ENCODE data around the gene NDUFA3. TPM values are rescaled to one million over a fixed set of nuclear protein-coding genes. Genes with fewer than 3 reads are reported as not detected.

The NDUFA3 gene
- total RNA-seq, 2 experiments from 2014 or later = 86.3 to 92.4 TPM

GRCh38 chr19:54127688-54128440 lies 25.2 kb downstream of the NDUFA3 start:
- H3K36me3 ChIP-seq (ENCODE audit: insufficient read depth, low read length) = peaks cover 75% of the 10 kb centered on the region
- CTCF ChIA-PET (ENCODE audit: unreplicated experiment) = no interaction called here
- no peaks in the 10 kb centered on the region for H3K4me1 ChIP-seq (ENCODE audit: insufficient read depth, low read length, poor library complexity, severe bottlenecking)

GRCh38 chr19:54128441-54128725 lies 25.7 kb downstream of the NDUFA3 start:
- intact Hi-C loops (cut with micrococcal nuclease; ENCODE audit: unreplicated experiment) = no loop called here

More at GRCh38 chr19:54127688-54128440, 25.2 kb downstream of the NDUFA3 start:
- intact Hi-C loops (cut with micrococcal nuclease; ENCODE audit: unreplicated experiment) = no loop called here
- Histone ChIP-seq H3K9me3 (ENCODE audit: low read length) (no peaks in the 10 kb centered on the region), H3K9me2 (ENCODE audit: insufficient read depth, low read length) (no peaks in the 10 kb centered on the region), H3K27ac (ENCODE audit: low read depth, low read length, poor library complexity, severe bottlenecking) (no peak overlapping the region), H3K4me2 (ENCODE audit: low read length) (no peak overlapping the region), H3K79me2 (ENCODE audit: insufficient read depth, low read depth, low read length) (no peaks in the 10 kb centered on the region), H4K20me1 (ENCODE audit: insufficient read depth, low read length) (no peaks in the 10 kb centered on the region), H2AFZ (ENCODE audit: low read length) (no peak overlapping the region), H3K4me3 (ENCODE audit: low read depth, low read length, poor library complexity, severe bottlenecking) (no peak overlapping the region)
- no peak for TF ChIP-seq EZH2phosphoT487 (IDR thresholded peaks at IDR 0.05; ENCODE audit: borderline replicate concordance, low read depth, low read length)
- no peak for TF ChIP-seq CTCF (conservative IDR thresholded peaks at IDR 0.05; ENCODE audit: low read length)
- BruUV-seq (replicated peaks) = no TSS peak
- no peak for DNase-seq (ENCODE audit: low spot score)
- POLR2A ChIA-PET = no interaction called here

More at GRCh38 chr19:54128441-54128725, 25.7 kb downstream of the NDUFA3 start:
- no peak for TF ChIP-seq EZH2phosphoT487 (IDR thresholded peaks at IDR 0.05; ENCODE audit: borderline replicate concordance, low read depth, low read length)
- no peak for TF ChIP-seq CTCF (conservative IDR thresholded peaks at IDR 0.05; ENCODE audit: low read length)
- no peaks in the 10 kb centered on the region for H3K4me1 ChIP-seq (ENCODE audit: insufficient read depth, low read length, poor library complexity, severe bottlenecking)
- no peaks in the 10 kb centered on the region for H4K20me1 ChIP-seq (ENCODE audit: insufficient read depth, low read length)
- no peaks in the 10 kb centered on the region for H3K9me3 ChIP-seq (ENCODE audit: low read length)
- POLR2A ChIA-PET = no interaction called here
- no peak for DNase-seq (ENCODE audit: low spot score)
- no peaks in the 10 kb centered on the region for H3K79me2 ChIP-seq (ENCODE audit: insufficient read depth, low read depth, low read length)
- no TSS peak for BruUV-seq (replicated peaks)
- peaks cover 70% of the 10 kb centered on the region for H3K36me3 ChIP-seq (ENCODE audit: insufficient read depth, low read length)
- H3K4me2 ChIP-seq (ENCODE audit: low read length) = no peak overlapping the region
- CTCF ChIA-PET (ENCODE audit: unreplicated experiment) = no interaction called here
- no peaks in the 10 kb centered on the region for H3K9me2 ChIP-seq (ENCODE audit: insufficient read depth, low read length)
- H3K27ac ChIP-seq (ENCODE audit: low read depth, low read length, poor library complexity, severe bottlenecking) = no peak overlapping the region
- no peak overlapping the region for H2AFZ ChIP-seq (ENCODE audit: low read length)
- no peak overlapping the region for H3K4me3 ChIP-seq (ENCODE audit: low read depth, low read length, poor library complexity, severe bottlenecking)

All from OCI-LY7 (cell line).